Inflammatory macrophage treated with lipopolysaccharide for 4 hours (primary cell): ENCODE measurements around the gene EFCAB3.
"Not testable (repeated sequence)": the region's sequence is repeated elsewhere in the genome, so short reads cannot be mapped to it uniquely, and the experiment has no call there.

Experiments
- DNase-seq: peaks from one replicate; pipeline ENCODE4 v3.0.0-alpha.2; 2020

The EFCAB3 gene

DNA sequence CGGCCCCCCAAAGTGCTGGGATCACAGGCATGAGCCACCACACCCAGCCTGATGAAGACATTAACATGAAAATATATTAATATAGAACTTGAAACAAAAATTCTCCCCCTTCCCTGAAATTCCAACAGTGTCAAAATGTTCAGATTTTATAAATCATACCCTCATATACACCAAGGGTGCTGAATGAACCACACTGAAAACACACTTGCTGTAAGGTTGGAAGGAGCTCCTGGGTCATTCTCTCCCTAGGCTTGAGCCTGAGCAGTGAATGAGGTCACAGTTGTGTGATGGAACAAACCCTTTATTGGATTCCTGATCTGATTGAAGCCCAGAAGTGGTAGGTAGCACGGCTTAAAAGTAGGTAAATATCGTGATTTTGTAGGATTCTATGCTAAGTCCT lies at the start of gene EFCAB3:
Gene EFCAB3 (plus strand): TSS at position 301 of the 400 bp plus-strand sequence. CDS start 2,427 bp downstream, outside the sequence.
- DNase-seq = no peak

DNA sequence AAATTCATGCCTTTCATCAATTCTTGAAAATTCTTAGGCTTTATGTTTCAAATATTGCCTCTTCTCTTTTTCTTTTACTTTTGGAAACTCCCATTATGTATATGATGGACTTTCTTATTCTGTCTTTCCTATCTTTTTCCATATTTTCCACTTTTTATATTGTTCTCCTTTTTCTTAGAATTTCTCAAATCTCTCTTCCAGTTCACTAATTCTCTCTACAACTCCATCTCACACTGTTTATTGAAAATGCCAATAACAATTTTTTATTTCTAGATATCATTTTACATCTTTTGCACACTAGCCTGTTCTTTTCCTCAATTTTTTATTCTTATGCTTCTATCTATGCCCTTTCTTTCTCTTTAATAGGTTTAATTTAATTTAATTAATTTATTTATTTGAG lies 43.8 kb upstream of the EFCAB3 start:
- no peak for DNase-seq

DNA sequence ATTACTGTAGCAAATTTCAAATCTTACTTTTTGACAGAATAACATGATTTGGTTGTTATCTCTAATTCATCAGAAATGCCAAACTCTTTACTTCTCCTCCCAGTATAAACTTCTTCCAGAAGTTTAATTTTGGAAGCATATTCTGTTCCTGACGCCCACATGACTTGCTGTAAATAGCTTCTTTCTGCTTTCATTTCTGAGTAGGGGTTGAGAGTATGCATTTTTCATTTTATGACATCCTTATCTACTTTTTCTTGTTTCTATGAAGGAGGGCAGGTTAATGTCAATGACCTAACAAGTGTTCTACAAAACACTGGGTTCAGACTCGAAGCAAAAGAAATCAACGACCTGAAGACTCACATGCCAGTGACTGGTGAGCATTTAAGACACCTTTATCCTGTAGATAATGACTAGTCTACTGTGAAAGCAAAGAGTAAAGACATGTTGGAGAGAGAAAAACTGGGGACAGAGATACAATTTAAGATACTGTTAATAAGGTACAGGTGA lies 36.5 kb upstream of the EFCAB3 start:
- DNase-seq = peak; percentile 6

DNA sequence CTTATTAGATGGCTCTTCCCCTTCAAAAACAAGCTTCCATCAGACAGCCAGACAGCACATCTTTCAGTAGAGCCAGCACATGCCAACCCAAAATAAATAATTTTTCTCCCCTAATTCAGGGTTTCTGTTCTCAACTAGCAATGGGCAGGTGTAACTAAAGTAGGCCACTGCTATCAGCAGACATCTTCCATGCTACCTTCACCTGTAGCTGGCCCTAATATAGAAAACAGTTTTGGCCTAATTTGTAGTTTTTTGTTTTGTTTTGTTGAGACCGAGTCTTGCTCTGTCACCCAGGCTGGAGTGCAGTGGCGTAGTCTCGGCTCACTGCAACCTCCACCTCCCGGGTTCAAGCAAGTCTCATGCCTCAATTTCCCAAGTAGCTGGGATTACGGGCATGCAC lies 29.2 kb upstream of the EFCAB3 start:
- no peak for DNase-seq

DNA sequence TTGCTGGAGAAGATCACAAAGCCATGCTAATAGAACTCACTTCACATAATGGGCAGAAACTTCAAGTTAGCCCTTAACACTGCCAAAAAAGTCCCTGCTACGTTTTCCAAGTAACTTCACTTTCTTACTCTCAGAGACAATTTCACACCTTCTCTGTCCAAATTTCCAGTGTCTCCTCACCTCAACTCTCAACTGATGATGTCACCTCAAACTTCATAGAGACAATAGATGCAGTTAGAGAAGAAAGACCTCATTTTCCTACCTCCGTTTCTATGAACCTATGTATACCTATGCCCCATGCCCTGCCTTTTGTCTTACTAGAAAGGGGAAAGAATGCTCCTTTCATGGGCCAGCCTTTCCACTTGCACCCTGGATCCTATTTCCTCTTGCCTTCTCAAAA lies 14.2 kb upstream of the EFCAB3 start:
- DNase-seq = no peak

DNA sequence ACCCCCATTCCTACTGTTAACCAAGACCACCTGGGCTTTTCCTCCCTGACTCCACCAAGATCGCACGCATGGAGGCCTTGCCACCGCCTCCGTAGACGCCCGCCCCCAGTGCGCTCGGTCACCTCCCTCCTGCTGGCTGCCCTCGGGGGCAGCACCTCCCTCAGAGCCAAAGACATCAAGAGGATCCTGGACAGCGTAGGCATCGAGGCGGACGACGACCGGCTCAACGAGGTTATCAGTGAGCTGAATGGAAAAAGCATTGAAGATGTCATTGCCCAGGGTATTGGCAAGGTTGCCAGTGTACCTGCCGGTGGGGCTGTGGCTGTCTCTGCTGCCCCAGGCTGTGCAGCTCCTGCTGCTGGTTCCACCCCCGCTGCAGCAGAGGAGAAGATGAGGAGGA lies 1.2 kb downstream of the EFCAB3 start:
- no peak for DNase-seq

DNA sequence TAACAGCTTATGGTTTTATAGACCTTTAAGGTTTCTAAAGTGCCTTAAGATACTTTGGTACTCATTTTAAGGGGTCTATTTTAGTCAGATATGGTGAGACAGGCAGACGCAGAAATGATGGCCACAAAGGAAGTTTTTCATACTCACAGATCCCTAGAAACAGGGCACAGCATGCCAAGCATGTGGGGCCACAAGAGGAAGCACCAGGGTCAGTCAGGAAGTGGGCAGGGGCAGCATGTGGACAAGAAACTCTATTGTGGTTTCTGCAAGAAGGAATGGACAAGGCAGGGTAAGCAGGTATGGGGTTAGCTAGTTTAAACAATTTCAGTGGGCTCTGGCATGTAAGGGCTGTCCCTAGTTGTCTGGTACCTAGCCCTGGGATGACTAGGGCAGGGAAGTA lies 8.5 kb downstream of the EFCAB3 start:
- no peak for DNase-seq

DNA sequence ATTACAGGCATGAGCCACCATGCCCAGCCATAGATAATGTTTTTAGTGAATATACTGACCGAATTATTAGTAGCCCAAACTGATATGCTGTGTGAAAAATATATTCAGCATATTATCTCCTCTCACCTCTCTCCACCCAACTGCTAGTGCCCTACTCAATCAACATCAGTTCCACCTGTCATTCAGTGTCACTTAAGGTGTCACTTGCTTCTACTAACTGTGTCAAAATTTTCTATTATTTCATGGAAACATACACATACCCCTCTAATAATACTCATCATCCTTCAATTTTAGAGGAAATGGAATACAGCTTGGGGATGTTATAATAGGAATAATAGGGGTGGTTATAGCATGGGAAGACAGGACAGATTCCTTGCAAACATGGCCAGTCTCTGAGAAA lies 12.6 kb downstream of the EFCAB3 start:
- no peak for DNase-seq

DNA sequence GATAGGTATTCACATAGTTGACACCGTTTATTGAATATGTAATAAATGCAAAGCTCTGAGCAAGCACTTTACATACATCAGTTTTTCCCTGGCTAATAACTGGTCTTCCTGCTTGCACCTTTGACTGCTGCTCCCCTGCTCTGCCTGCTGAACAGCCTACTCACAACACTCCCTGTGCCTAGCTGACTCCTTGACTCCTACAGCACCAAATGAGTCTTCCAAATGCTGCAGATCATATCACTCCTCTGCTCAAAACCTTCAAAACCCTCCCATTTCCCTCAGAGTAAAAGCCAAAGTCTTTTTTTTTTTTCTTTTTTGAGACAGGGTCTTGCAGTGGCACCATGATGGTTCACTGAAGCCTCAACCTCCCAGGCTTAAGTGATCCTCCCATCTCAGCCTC lies 18.5 kb downstream of the EFCAB3 start:
- DNase-seq = no peak

DNA sequence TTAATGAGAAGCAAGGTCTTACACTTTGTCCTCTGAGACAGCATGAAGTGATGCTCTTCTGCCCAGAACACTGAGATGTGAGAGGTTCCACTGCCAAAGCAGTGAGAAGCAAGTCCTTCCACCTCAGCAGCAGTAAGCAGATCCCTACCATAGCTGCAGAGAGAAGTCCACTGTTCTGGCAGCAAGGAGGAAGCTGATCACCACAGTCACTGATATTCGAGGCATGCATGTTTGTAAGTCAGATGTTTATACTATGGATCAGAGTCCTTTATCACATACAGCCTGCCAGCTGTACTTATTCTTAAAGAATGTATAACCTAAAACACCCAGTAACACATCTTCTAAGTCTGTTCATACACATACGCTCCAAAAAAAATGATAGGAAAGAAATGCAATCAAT lies 25.1 kb downstream of the EFCAB3 start:
- DNase-seq = no peak

DNA sequence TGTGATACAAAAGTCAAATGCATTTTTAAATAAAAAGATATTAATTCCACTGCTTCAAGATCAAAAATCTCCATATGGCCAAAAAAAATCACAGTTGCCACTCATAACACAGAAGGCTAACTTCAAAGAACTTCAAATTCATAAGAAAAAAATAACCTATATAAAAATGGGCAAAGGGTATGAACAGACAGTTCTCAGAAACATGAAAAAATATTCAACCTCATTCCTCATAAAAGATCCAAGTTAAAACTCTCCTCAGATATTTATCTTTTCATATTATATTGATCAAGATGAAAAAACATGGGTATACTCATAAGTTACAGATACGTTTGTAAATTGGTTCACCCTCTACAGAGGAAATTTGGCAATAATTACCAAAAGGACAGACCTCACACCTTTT lies 32.7 kb downstream of the EFCAB3 start:
- not testable (repeated sequence) for DNase-seq

DNA sequence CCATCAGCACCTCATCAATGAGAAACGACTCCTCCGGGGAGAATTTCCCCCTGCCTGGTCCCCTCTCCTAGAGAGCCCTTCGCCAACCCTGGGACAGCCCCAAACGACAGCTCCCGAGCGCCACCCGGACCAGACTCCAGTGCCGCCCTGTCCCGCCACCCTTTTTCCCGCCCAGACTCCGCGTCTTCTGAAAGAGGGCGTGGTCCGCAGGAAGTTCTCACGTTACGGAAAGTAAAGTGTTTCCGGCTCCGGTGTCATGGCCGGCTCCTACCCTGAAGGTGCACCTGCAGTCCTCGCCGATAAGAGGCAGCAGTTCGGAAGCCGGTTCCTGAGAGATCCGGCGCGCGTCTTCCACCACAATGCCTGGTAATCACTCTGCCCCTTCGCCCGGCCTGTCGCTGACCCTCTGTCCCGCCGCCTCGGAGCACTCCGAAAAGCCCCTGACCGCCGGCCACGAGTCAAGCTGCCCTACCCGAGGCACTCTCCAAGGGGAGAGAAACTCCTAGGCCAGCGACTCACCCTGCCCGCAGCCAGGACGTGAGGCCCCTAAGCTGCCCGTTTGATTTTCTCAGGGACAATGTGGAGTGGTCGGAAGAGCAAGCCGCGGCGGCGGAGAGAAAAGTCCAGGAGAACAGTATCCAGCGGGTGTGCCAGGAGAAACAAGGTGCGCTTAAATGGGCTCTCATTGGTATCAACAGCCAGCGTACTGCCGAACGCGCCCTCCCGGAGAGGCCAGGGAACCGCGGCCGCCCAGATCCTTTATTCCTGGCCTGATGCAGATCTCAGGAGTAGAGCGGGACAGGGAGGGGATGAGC lies 43.5 kb downstream of the EFCAB3 start, which contains the start of gene METTL2A:
Gene METTL2A (plus strand): TSS at position 251 of the 815 bp plus-strand sequence. CDS start 6 bp downstream, at position 257.
- DNase-seq = peak; percentile 87

DNA sequence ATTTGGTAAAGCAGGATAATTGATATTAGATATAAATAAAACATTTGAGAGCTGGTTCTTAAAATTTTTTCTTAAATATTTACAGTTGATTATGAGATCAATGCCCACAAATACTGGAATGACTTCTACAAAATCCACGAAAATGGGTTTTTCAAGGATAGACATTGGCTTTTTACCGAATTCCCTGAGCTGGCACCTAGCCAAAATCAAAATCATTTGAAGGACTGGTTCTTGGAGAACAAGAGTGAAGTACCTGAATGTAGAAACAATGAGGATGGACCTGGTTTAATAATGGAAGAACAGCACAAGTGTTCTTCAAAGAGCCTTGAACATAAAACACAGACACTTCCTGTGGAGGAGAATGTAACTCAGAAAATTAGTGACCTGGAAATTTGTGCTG lies 45.9 kb downstream of the EFCAB3 start:
- DNase-seq = not testable (repeated sequence)

DNA sequence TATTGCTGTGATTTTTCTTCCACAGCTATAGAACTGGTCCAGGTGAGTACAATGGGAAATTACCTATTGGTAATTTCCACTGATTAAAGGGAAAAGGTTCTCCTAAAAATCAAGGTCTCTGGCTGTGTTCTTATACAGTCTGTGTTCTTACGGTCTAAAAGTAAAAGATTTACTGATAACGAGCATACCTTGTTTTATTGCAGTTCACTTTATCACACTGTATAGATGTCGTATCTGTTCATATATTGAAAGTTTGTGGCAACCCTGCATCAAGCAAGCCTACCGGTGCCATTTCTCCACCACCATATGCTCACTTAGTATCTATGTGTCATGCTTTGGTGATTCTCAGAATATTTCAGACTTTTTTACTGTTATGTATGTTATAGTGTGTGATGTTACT lies 54.9 kb downstream of the EFCAB3 start:
- not testable (repeated sequence) for DNase-seq

DNA sequence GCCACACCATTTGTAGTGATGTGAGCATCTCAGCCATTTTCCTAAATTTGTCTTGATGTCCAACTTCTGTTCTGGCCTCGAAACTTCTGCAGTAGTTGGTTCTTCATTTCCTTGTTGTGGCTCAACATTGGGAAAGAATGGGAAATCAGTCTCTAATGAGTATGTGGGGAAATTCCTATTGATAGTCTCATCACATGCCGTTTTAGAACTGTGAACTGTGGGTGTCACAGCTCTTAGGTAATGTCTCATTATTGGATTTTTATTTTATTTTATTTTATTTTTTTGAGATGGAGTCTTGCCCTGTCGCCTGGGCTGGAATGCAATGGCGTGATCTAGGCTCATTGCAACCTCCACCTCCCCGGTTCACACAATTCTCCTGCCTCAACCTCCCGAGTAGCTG lies 60.8 kb downstream of the EFCAB3 start:
- DNase-seq = peak; percentile 70

DNA sequence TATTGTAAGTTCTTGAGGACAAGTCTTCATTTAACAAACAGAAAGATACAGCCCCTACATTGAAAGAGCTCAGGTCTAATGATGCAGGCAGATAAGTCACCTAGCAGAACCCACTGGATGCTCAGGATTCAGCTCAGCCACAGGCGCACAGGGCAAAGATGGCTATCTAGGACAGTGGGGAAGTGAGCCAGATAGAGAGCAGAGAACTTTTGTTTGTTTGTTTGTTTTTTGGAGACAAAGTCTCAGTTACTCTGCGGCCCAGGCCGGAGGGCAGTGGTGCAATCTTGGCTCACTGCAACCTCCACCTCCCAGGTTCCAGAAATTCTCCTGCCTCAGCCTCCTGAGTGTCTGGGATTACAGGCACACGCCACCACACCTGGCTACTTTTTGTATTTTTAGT lies 63.7 kb downstream of the EFCAB3 start:
- no peak for DNase-seq

DNA sequence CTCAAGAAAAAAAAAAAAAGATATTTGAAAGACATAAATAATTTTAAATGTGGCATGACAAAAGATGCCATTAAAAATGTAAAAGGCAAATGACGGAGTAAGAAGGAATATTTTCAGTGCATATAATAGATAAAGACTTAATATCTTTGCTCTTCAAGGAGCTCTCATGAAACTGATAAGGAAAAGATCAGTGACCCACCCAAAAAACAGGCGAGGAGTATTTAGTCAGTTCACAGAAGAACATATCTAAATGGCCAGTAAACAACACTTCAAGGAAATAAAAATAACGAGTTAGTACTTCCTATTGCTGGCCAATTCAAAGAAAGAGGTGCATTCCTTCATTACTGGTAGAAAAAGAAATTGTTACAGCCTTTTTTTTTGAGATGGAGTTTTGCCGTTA lies 65.4 kb downstream of the EFCAB3 start:
- DNase-seq = not testable (repeated sequence)

DNA sequence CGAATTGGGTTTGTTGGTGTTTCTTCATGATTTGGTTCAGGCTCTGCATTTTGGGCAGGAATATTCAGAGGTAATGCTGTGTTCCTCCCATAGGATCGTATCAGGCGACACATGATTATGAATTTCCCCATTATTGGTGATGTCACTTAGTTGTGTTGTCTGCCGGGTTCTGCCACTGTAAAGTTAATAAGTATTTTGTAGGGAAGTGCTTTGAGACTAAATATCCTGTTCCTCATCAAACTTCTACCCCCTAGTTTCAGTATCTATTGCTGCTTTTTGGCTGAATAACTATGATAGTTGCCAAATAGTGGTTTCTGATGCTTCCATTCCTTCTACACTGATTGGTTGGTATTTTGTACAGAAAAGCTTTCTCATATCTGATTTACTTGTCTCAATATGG lies 71.8 kb downstream of the EFCAB3 start:
- DNase-seq = peak; percentile 84

DNA sequence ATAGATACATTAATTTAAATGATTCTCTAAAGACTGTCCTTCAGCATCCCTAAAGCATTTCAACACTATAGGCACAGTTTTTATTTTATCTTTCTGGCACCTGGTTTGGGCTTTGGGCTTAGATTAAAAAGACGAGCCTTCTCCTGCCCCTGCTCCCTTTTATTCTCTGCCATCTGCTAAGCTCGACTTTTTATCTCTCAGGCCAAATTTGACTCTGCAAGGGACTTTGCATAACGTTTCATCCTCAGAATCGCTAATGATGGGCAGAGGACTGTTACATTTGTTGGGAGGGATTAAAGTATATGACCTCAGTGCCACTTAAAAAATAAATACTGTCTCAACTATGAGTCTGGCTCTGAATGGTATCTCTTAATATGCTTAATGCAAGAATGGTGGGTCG lies 72.7 kb downstream of the EFCAB3 start:
- not testable (repeated sequence) for DNase-seq

DNA sequence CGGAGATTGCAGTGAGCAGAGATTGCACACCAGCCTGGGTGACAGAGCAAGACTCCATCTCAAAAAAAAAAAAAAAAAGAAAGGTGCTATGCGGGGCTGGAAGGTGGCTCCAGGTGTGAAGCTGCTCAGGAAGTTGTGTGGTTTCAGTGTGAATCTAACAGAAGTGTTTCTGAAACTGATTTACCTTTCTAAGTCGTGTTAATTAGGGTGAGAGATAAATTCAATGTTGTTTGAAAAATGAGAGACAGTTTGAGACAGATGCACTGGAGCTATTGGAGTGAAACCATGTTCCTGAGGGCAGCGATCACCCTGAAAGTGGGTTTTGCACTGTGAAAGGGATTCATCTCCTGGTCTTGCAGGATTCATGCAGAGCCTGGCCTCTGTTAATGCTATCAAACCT lies 73.3 kb downstream of the EFCAB3 start:
- DNase-seq = not testable (repeated sequence)

DNA sequence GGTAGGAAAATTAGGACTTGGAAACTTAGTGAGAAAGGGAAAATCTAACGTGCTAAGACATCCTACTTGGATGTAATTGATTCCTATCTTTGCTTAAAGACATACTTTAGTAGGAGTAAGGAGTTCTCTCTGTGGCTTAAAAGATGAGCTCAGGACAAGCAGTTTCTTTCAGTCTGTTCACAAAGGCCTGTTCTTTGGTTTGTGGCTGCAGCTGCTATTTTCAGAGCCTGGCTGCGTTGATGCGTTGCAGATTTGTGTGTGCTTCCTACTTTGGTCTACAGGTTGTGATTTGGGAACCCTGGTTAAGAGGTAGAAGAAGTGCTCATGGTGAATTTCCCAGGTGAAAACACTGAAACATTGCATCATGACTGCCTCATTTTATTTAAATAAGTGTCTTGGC lies 73.8 kb downstream of the EFCAB3 start:
- DNase-seq = not testable (repeated sequence)

DNA sequence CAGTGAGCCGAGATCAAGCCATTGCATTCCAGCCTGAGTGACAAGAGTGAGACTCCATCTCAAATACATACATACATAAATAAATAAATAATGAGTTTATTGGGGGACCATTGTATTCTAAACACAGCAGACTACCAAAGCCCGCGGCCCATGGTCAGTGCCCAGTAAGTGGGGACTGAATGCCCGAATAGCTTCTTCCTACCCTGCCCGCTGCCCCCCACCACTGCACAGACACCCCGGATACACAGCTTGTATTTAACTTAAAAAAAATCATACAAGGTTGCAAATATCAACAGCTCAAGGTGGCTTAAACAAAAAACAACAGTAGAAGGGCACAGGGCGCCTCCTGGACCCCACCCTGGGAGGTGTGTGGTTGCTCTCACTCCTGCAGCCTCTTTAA lies 75.7 kb downstream of the EFCAB3 start:
- DNase-seq = no peak

DNA sequence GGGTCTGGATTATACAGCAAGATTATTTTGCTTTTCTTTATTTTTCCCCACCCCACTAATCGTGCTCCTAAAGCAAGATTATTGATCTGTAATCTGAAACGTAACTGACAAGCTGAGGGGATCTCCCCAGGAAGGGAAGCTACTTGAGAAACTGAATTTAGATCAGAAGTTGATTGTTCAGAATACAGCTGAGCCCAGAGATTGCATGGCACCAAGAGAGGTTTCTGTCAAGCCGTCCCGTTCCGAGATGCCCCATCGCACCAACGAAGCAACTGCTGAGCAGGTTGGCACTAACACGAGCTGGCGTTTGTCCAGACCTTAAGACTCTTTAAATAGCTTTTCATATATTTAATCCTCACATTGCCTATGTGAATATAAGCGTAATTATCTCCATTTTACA lies 78.1 kb downstream of the EFCAB3 start:
- not testable (repeated sequence) for DNase-seq

DNA sequence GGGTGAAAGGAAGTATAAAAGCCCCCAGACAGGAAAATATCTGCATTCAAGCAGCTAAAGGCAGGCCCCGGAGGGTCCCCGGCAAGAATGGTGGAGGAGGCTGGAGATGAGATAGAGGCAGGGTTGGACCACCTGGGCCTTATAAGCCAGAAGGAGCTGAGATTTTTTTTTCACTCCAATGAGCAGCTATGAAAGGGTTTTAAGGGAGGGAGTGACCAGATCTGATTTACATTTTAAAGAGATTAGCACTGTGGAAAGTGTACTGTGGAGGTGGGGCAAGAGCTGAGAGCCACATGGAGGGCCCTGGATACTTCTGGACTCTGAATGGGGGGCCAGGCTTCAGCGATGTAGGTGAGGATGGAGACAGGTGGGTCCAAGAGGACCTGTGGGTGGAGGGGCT lies 84.1 kb downstream of the EFCAB3 start:
- DNase-seq = not testable (repeated sequence)

DNA sequence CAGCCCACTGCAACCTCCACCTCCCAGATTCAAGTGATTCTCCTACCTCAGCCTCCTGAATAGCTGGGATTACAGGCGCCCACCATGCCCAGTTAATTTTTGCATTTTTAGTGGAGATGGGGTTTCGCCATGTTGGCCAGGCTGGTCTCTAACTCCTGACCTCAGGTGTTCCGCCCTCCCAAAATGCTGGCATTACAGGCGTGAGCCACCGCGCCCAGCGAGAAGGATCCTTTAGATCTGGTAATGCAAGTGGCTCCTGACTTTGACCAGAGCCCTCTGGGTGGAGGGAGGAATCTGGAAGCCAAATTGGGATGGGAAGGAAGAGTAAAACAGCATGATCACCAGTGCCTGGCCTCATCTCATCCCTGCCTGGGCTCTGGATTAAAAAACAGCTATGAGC lies 84.9 kb downstream of the EFCAB3 start:
- not testable (repeated sequence) for DNase-seq
